K562 (cell line): Measurements from ENCODE around the gene MBD3. TPM values are rescaled to one million over a fixed set of nuclear protein-coding genes. Genes with fewer than 3 reads are reported as not detected.

Source experiments
- ADNP ChIP-seq: fragments of 200-800 bp; sonication (Bioruptor generic); IDR thresholded peaks from 2 replicates; pipeline ENCODE4 v1.6.1; 2016; ENCODE audit warnings: missing genetic modification characterization, missing compliant biosample characterization
- CEBPG ChIP-seq, 3 experiments: fragments of 200-800 bp in 1 of 3; sonication (Bioruptor generic) in 1 of 3; sonication (generic) in 1 of 3; formaldehyde crosslinking in 1 of 3; IDR thresholded peaks in 2 of 3; conservative IDR thresholded peaks in 1 of 3; 2 replicates each; pipeline versions ENCODE4 v1.6.1 to v1.8.0; 2016 to 2022; ENCODE audit warnings: missing compliant biosample characterization in 2 of 3, missing genetic modification characterization in 2 of 3, mild to moderate bottlenecking in 1 of 3, missing genetic modification reagents in 1 of 3
- EWSR1 ChIP-seq: fragments of 450-650 bp; IDR thresholded peaks from 2 replicates; pipeline ENCODE4 v1.6.1; 2018; ENCODE audit warnings: borderline replicate concordance, mild to moderate bottlenecking, low read depth, moderate library complexity; ENCODE audit not compliant: partially characterized antibody
- FOXM1 ChIP-seq, 2 experiments: fragments of 450-650 bp in 1 of 2; sonication (generic) in 1 of 2; formaldehyde crosslinking in 1 of 2; IDR thresholded peaks; 2 replicates each; pipeline versions ENCODE4 v1.6.1 to v1.9.0; 2017 to 2022; ENCODE audit warnings: low read depth in 2 of 2, mild to moderate bottlenecking in 2 of 2, missing genetic modification reagents in 1 of 2, moderate library complexity in 1 of 2
- KAT7 ChIP-seq: sonication (generic); formaldehyde crosslinking; IDR thresholded peaks from 2 replicates; pipeline ENCODE4 v1.8.0; 2022; ENCODE audit warnings: missing genetic modification reagents, mild to moderate bottlenecking, borderline replicate concordance
- RBBP5 ChIP-seq: fragments of 200-600 bp; sonication (generic); IDR thresholded peaks from 2 replicates; pipeline ENCODE4 v1.6.1; 2012; ENCODE audit warnings: borderline replicate concordance, mild to moderate bottlenecking, low read length, control low read depth, inconsistent platforms; ENCODE audit not compliant: insufficient read depth, poor library complexity, severe bottlenecking
- ZBTB49 ChIP-seq: sonication (generic); formaldehyde crosslinking; IDR thresholded peaks from 2 replicates; pipeline ENCODE4 v1.8.0; 2022; ENCODE audit warnings: missing genetic modification reagents, mild to moderate bottlenecking, borderline replicate concordance
- ZNF583 ChIP-seq: fragments of 250-450 bp; sonication (Bioruptor Pico); IDR thresholded peaks from 2 replicates; pipeline ENCODE4 v1.4.0; 2020
- ZNF717 ChIP-seq: fragments of 250-450 bp; sonication (Bioruptor Pico); IDR thresholded peaks from 2 replicates; pipeline ENCODE4 v1.5.0; 2021
- polyA plus RNA-seq, 8 experiments: library from polyadenylated mRNA; depleted of rRNA in 4 of 8; stranded (reverse) in 5 of 8; unstranded in 3 of 8; fragments of >200 nt; fragmentation: Nextera tagmentation in 2 of 8; fragmentation: Illumina TruSeq in 1 of 8; extraction: Ambion mirVana in 2 of 8; extraction: Trizol in 1 of 8; gene quantifications; 2 replicates each; pipeline versions ENCODE4 v1.2.1 to v1.2.3, GENCODE V29; 2011 to 2014; ENCODE audit warnings: inconsistent platforms in 1 of 8, missing spikeins in 1 of 8
- total RNA-seq, 7 experiments: library from RNA; depleted of rRNA in 6 of 7; stranded (reverse); fragments of >200 nt in 6 of 7; fragmentation: Illumina TruSeq in 2 of 7; extraction: Trizol in 2 of 7; gene quantifications; 2 replicates each; pipeline versions ENCODE4 v1.2.1 to v1.2.3, GENCODE V29; 2011 to 2021; ENCODE audit warnings: low replicate concordance in 1 of 7
- TF ChIP-seq, protein P1 (sequence below): fragments of 200-800 bp; sonication (Bioruptor generic); IDR thresholded peaks from 2 replicates; pipeline ENCODE4 v1.6.1; 2016; ENCODE audit warnings: missing genetic modification characterization, missing compliant biosample characterization

Gene MBD3
- total and polyA plus RNA-seq, 9 of the 15 experiments (the other 6 are each of a cell fraction or from before 2014, with no cell fraction given), result 0.24 to 137 (median 30.9) TPM

DNA sequence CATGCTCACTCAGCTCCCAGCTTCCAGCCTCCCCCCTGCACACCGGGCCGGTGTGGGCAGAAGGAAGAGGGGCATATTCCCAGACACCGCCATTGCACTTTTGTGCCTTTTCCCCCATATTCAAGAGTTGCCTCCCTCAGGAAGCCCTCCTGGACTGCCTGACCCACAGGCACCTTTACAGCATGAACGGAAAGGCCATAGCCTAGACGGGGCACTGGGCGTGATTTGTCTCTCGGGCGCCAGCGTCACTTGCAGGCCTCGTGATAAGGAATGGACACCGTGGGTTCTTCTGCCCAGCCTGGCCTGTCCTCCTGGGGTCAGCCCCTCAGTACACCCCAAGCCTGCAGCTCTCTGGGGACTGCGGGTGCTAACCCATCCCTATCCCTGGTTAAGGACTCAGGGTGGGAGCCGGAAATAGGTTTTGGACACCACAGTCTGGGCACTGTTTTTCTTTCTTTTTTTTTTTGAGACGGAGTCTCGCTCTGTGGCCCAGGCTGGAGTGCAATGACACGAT, 13.5 kb upstream of the MBD3 start (continued):
- TF ChIP-seq, protein P1, sequence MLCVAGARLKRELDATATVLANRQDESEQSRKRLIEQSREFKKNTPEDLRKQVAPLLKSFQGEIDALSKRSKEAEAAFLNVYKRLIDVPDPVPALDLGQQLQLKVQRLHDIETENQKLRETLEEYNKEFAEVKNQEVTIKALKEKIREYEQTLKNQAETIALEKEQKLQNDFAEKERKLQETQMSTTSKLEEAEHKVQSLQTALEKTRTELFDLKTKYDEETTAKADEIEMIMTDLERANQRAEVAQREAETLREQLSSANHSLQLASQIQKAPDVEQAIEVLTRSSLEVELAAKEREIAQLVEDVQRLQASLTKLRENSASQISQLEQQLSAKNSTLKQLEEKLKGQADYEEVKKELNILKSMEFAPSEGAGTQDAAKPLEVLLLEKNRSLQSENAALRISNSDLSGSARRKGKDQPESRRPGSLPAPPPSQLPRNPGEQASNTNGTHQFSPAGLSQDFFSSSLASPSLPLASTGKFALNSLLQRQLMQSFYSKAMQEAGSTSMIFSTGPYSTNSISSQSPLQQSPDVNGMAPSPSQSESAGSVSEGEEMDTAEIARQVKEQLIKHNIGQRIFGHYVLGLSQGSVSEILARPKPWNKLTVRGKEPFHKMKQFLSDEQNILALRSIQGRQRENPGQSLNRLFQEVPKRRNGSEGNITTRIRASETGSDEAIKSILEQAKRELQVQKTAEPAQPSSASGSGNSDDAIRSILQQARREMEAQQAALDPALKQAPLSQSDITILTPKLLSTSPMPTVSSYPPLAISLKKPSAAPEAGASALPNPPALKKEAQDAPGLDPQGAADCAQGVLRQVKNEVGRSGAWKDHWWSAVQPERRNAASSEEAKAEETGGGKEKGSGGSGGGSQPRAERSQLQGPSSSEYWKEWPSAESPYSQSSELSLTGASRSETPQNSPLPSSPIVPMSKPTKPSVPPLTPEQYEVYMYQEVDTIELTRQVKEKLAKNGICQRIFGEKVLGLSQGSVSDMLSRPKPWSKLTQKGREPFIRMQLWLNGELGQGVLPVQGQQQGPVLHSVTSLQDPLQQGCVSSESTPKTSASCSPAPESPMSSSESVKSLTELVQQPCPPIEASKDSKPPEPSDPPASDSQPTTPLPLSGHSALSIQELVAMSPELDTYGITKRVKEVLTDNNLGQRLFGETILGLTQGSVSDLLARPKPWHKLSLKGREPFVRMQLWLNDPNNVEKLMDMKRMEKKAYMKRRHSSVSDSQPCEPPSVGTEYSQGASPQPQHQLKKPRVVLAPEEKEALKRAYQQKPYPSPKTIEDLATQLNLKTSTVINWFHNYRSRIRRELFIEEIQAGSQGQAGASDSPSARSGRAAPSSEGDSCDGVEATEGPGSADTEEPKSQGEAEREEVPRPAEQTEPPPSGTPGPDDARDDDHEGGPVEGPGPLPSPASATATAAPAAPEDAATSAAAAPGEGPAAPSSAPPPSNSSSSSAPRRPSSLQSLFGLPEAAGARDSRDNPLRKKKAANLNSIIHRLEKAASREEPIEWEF, result no peak
- no peak for TF ChIP-seq KAT7
- no peak for TF ChIP-seq RBBP5
- TF ChIP-seq ADNP (tag), result peak; percentile 83
- TF ChIP-seq ZNF583 (CRISPR knock-in tag), result 0 out of 2 replicates have a peak, but pooled peaks have one; percentile 51
- TF ChIP-seq ZNF717 (CRISPR knock-in tag), result no peak
- no peak for TF ChIP-seq EWSR1
- TF ChIP-seq CEBPG (CRISPR knock-in tag; IDR thresholded peaks at IDR 0.05), result no peak
- TF ChIP-seq CEBPG (tag; conservative IDR thresholded peaks at IDR 0.05 in 1 of 2, IDR thresholded peaks at IDR 0.05 in 1 of 2), result no peak
- TF ChIP-seq FOXM1 (IDR thresholded peaks at IDR 0.05; ENCODE audit: low read depth), result 0 out of 2 replicates have a peak, but pooled peaks have one; percentile 29
- TF ChIP-seq FOXM1 (CRISPR knock-in tag; IDR thresholded peaks at IDR 0.05; ENCODE audit: low read depth), result no peak
- peak; percentile 39; the same call in 1 of the 2 replicates for TF ChIP-seq ZBTB49 (CRISPR knock-in tag)
- TF ChIP-seq, all 486 proteins: peak for 69
